GM19467 (cell line): ENCODE data around the gene CEP104.

Experiments used
- ATAC-seq: cut with Tn5 transposase; IDR thresholded peaks from one replicate; pipeline ENCODE4 v1.9.1; 2021; ENCODE audit warnings: mild to moderate bottlenecking, moderate library complexity; ENCODE audit not compliant: unreplicated experiment

CEP104 gene

GRCh38 chr1:3856923-3857790, at the start of gene CEP104, which contains the start of gene DFFB:
Gene CEP104, minus strand, starts transcription at chr1:3857211. Its CDS starts 4,804 bp downstream, at chr1:3852407.
Gene DFFB, plus strand, starts transcription at chr1:3857476. Its CDS starts 128 bp downstream, at chr1:3857604.
- peak; percentile 96 for ATAC-seq

- no peak for ATAC-seq
Observed at GRCh38 chr1:3906672-3907020, 49.6 kb upstream of the CEP104 start.

- ATAC-seq: no peak
Observed at GRCh38 chr1:3905953-3906671, 49.1 kb upstream of the CEP104 start.

- ATAC-seq: no peak
Observed at GRCh38 chr1:3905266-3905952, 48.4 kb upstream of the CEP104 start.

- ATAC-seq: no peak
Observed at GRCh38 chr1:3904843-3905185, 47.8 kb upstream of the CEP104 start.

- ATAC-seq: no peak
Observed at GRCh38 chr1:3904006-3904842, 47.2 kb upstream of the CEP104 start.

GRCh38 chr1:3903141-3904005, 46.4 kb upstream of the CEP104 start:
- no peak for ATAC-seq

GRCh38 chr1:3902571-3903091, 45.6 kb upstream of the CEP104 start:
- ATAC-seq: no peak

- ATAC-seq: no peak
Observed at GRCh38 chr1:3902111-3902511, 45.1 kb upstream of the CEP104 start.

- ATAC-seq: peak; percentile 49
Observed at GRCh38 chr1:3900969-3901529, 44.0 kb upstream of the CEP104 start.

GRCh38 chr1:3900150-3900968, 43.3 kb upstream of the CEP104 start, which contains the start of gene C1orf174:
Gene C1orf174, minus strand, starts transcription at chr1:3900272. Its CDS starts 86 bp downstream, at chr1:3900186.
- peak; percentile 59 for ATAC-seq

GRCh38 chr1:3899754-3900149, 42.7 kb upstream of the CEP104 start:
- no peak for ATAC-seq

GRCh38 chr1:3898994-3899753, 42.2 kb upstream of the CEP104 start:
- no peak for ATAC-seq

- no peak for ATAC-seq
Observed at GRCh38 chr1:3898475-3898735, 41.4 kb upstream of the CEP104 start.

GRCh38 chr1:3896396-3897000, 39.5 kb upstream of the CEP104 start:
- ATAC-seq: no peak

- no peak for ATAC-seq
Observed at GRCh38 chr1:3895951-3896325, 38.9 kb upstream of the CEP104 start.

GRCh38 chr1:3895279-3895950, 38.4 kb upstream of the CEP104 start:
- no peak for ATAC-seq
